NCI-H1105 treated with DMSO at 0.1 percent for 48 hours (cell line): ENCODE results near the gene BIN1.
A peak's percentile ranks its signal among the peaks of the same experiment; 100 is the strongest.

Source experiments
- DNase-seq: peaks from one replicate; lab custom pipeline; 2025; lab: John Stamatoyannopoulos, UW

The BIN1 gene

GRCh38 chr2:127057371-127058245 is 49.3 kb downstream of the BIN1 start:
- DNase-seq, result no peak

- DNase-seq, result no peak
Measured at GRCh38 chr2:127056631-127057370, 50.2 kb downstream of the BIN1 start.

- no peak for DNase-seq
Measured at GRCh38 chr2:127056086-127056485, 50.9 kb downstream of the BIN1 start.

- no peak for DNase-seq
Measured at GRCh38 chr2:127055786-127056076, 51.2 kb downstream of the BIN1 start.

- DNase-seq, result no peak
Measured at GRCh38 chr2:127054996-127055785, 51.8 kb downstream of the BIN1 start.

DNA sequence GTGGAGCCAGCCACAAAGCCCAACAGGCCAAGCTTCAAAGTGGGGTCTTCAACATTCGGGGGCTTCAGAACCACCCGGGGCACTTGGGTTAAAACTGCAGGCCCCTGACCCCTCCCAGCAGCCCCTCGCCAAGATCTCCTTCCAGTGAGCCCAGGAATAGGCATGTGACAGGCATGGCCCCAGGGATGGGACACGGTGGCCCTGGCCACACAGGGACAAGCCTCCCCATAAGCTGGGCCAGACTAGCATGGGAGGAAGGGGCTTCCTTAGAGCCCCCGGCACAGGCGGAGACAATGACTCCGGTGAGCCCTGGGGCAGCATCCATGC is 52.4 kb downstream of the BIN1 start:
- DNase-seq, result no peak

- no peak for DNase-seq
Measured at GRCh38 chr2:127053731-127054603, 53.0 kb downstream of the BIN1 start.

DNA sequence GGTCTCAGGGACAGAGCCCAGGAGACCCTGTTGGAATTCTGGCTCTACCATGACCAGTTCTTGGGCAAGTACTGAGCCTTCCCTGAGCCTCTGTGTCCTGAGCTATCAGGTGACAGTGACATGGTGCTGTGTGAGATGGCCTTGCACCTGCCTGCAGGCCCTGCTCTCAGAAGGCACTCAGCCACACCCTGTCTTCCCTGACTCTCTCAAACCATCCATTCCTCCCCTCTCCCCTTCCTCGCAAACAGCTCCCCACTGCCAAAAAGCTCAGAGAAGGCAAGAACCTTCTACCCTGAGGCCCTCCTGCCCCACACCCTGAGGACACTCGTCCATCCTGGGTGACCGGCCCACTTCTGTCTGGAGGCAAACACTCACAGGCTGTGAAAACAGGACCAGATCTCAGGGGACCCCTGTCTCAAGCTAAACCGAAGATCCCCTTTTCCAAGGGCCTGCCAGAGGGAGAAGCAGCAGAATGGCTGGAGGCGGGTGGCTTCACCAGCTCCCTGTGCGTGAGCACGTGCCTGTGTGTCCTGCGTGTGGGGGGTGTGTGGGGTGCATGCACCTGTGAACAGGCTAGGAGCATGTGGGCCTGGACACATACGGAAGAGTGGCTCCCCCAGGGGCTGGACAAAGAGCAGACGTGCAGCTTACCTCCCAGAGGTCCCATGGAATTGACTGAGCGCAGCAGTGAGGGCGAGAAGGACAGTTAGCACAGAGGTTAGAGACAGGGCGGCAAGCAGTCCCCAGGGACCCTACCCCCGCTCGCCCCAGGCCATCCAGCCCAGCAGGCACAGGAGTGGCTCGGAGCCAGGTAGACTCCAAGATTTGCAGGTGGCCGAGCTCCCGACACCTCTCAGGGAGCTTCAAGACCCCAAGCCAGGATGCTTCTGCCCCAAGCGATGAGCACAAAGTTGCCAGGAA is 53.9 kb downstream of the BIN1 start:
- DNase-seq, result no peak

GRCh38 chr2:127052057-127052770 is 54.7 kb downstream of the BIN1 start:
- no peak for DNase-seq

DNA sequence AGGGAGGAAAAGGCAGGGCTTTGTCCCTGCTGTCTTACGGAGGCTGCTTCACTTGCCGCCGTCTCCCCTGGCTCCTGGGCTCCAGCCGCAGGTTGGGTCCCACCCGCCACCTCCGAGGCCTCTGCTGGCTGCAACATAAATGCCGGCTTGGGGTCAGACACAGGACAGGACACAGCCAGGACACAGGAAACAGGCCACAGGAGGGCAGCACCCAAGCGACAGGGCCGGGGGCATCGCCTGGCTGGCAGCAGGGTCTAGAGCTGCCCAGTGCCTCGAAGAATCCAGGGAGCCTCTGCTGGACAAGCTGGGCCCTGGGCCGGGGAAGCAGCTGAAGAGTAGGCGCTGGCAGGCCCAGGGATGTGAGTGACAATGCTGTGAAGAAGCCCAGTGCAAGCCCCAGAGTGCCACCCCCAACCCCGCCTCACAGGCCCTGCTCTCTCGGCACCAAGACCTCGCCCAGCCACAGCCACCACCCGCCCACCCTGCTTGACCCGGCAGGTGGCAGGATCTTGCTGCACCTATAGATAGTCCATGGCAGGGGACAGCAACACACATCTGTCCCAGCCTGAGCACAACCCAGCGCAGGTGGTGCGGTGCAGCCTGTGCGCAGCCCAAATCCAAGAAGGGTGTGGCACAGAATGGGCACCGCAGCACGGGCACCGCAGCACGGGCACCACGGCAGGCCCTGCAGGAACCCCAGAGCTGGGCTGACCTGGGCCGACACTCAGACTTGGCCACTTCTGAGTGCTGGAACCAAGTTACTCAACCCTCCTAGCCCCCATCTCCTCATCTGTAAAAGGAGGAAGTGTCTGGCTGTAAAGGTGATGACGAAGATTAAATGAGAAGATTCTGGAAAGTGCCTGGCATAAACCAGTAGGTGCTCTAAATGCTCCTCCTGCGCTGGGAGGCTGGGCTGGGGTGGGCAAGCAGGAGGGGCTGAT is 55.6 kb downstream of the BIN1 start:
- DNase-seq, result no peak

DNA sequence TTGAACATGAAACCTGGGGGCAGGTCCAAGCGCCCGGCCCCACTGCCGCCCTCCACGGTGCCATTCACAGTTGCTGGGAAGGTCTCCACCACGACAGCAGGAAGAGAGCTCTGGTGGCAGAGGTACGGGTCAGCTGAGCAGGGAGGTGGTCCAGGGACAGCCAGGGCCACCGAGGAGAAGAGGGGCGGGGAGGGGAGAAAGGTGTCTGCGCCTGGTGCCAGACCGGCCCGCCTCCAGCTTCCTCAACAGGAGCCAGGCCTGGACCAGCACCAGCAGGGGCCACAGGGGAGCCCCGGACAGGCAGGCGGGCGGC is 56.2 kb downstream of the BIN1 start:
- DNase-seq, result no peak

GRCh38 chr2:127049927-127050802 is 56.8 kb downstream of the BIN1 start:
- DNase-seq, result peak; percentile 55

DNA sequence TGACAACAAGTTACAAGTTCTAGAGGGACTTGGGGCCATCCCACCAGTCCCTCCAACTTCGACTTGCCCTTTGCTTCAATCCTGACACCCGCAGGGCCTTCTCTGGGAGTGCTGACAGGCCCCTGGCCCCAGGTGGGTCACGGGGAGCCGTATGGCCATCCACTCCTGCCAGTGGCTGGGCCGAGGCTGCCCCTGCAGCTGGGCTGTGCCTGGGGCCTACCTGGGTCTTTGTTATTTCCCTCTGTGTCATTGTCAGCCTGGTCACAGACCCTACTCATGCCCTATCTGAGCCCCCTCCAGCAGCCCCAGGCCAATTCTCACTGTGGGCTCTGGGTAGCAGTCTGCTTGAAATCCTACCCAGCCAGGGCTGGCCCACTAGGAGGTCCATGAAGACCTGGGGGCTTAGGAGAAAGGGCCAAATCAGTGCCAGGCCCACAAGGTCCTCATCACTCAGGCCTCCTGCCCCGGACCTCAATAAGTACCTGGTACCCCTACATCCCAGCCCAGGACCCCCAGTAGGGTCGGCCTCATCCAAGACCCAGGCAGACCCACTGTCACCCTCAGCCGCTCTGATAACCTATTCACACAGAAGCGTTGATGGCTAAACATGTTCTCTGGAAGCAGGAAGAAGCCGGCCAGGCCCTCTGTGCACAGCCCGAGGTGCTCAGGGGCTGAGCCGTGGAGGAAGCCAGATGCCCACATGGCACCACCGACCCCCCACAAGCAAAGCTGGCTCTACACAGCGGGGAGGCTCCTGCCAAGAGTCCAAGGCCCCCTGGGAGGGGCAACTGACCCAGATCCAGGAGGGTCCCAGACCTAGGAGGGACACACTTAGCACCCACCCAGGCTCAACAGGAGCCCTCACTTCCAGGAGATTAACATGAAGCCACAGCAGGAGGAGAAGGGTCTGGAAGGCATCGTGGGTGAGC is 57.7 kb downstream of the BIN1 start:
- no peak for DNase-seq

- DNase-seq, result no peak
Measured at GRCh38 chr2:127048618-127048935, 58.4 kb downstream of the BIN1 start.

DNA sequence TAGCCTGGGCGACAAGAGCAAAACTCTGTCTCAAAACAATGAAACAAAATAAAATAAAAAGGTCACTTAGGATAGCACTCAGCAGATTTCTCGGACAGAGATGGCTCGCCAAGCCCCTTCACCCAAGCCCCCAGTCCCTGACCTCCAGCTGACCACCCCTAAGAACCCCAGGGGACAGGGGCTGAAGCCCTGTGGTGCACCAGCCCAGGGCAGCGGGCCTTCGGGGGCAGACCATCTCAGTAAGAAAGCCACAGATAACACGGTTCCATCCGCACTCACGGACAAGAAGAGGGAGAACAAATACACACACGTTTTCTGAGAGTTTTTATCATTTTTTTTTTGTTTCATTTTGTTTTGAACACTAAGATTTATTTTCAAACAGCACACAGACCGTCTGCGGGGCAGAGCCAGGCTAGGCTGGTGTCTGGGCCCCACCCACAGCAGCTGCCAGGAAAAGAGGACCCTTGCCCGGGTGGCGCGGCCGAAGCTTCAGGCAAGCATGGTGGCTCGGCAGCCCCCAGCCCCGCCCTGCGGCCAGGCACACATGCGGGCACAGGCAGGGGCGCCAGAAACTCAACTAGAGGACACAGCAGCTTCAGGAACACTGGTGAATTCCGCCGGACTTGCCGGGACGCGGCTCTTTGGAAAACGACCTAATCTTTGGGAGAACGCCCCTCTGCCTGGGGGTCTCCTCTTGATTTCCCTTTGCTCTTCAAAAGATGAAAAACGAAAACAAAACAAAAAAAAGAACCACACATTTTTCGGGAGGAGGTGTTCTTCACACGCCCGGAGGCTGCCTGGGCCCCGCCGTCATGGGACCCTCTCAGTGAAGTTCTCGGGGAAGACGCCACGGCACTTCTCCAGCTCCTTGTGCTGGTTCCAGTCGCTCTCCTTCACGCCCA is 59.0 kb downstream of the BIN1 start:
- no peak for DNase-seq

- no peak for DNase-seq
Measured at GRCh38 chr2:127047054-127047453, 59.9 kb downstream of the BIN1 start.
